Measurements from ENCODE around the gene CPSF4.
A peak's percentile ranks its signal among the peaks of the same experiment; 100 is the strongest.

The CPSF4 gene

GRCh38 chr7:99409806-99410205 lies 28.9 kb upstream of the CPSF4 start:
- TF ChIP-seq EGR1 (IDR thresholded peaks at IDR 0.05) = no peak

GRCh38 chr7:99410635-99411034 lies 28.1 kb upstream of the CPSF4 start:
- no peak for TF ChIP-seq RAD21 (IDR thresholded peaks at IDR 0.05; ENCODE audit: low read depth)
- TF ChIP-seq USF1 (IDR thresholded peaks at IDR 0.05) = no peak
- TF ChIP-seq EP300 (IDR thresholded peaks at IDR 0.05; ENCODE audit: borderline replicate concordance) = no peak
- no peak for TF ChIP-seq CREB1 (IDR thresholded peaks at IDR 0.05; ENCODE audit: low read depth)

DNA sequence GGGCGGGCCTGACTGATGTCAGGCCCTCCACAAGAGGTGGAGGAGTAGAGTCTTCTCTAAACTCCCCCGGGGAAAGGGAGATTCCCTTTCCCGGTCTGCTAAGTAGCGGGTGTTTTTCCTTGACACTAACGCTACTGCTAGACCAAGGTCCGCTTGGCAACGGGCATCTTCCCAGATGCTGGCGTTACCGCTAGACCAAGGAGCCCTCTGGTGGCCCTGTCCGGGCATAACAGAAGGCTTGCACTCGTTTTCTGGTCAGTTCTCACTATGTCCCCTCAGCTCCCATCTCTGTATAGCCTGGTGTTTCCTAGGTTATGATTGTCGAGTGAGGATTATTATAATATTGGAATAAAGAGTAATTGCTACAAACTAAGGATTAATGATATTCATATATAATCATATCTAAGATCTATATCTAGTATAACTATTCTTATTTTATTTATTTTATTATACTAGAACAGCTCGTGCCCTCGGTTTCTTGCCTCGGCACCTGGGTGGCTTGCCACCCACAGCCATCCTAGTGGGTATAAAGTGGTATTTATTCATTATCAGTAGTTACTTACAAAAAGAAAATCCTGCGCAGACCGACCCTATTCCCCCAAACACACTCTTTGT lies 23.1 kb upstream of the CPSF4 start:
- TF ChIP-seq RAD21 (IDR thresholded peaks at IDR 0.05; ENCODE audit: low read depth) = peak; percentile 59

- TF ChIP-seq EGR1 (IDR thresholded peaks at IDR 0.05) (no peak), CREB1 (IDR thresholded peaks at IDR 0.05; ENCODE audit: low read depth) (no peak), TEAD4 (IDR thresholded peaks at IDR 0.05) (no peak), TAF1 (IDR thresholded peaks at IDR 0.05; ENCODE audit: low read depth) (no peak), EP300 (IDR thresholded peaks at IDR 0.05; ENCODE audit: borderline replicate concordance) (no peak), RAD21 (IDR thresholded peaks at IDR 0.05; ENCODE audit: low read depth) (no peak), NFIC (IDR thresholded peaks at IDR 0.05) (no peak), TCF12 (IDR thresholded peaks at IDR 0.05; ENCODE audit: low read depth) (no peak), YY1 (IDR thresholded peaks at IDR 0.05; ENCODE audit: low read depth) (no peak), ZBTB7A (IDR thresholded peaks at IDR 0.05; ENCODE audit: low read depth) (no peak), USF1 (IDR thresholded peaks at IDR 0.05) (no peak), FOXM1 (IDR thresholded peaks at IDR 0.05; ENCODE audit: borderline replicate concordance, low read depth) (no peak), CEBPB (IDR thresholded peaks at IDR 0.05) (no peak)
- TF ChIP-seq, protein P1, sequence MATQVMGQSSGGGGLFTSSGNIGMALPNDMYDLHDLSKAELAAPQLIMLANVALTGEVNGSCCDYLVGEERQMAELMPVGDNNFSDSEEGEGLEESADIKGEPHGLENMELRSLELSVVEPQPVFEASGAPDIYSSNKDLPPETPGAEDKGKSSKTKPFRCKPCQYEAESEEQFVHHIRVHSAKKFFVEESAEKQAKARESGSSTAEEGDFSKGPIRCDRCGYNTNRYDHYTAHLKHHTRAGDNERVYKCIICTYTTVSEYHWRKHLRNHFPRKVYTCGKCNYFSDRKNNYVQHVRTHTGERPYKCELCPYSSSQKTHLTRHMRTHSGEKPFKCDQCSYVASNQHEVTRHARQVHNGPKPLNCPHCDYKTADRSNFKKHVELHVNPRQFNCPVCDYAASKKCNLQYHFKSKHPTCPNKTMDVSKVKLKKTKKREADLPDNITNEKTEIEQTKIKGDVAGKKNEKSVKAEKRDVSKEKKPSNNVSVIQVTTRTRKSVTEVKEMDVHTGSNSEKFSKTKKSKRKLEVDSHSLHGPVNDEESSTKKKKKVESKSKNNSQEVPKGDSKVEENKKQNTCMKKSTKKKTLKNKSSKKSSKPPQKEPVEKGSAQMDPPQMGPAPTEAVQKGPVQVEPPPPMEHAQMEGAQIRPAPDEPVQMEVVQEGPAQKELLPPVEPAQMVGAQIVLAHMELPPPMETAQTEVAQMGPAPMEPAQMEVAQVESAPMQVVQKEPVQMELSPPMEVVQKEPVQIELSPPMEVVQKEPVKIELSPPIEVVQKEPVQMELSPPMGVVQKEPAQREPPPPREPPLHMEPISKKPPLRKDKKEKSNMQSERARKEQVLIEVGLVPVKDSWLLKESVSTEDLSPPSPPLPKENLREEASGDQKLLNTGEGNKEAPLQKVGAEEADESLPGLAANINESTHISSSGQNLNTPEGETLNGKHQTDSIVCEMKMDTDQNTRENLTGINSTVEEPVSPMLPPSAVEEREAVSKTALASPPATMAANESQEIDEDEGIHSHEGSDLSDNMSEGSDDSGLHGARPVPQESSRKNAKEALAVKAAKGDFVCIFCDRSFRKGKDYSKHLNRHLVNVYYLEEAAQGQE (IDR thresholded peaks at IDR 0.05; ENCODE audit: low read depth) = no peak
- TF ChIP-seq, protein P2, sequence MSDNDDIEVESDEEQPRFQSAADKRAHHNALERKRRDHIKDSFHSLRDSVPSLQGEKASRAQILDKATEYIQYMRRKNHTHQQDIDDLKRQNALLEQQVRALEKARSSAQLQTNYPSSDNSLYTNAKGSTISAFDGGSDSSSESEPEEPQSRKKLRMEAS (IDR thresholded peaks at IDR 0.05) = no peak
These were observed 20.5 kb upstream of the CPSF4 start for GRCh38 chr7:99418260-99418659.

- TF ChIP-seq NFIC (IDR thresholded peaks at IDR 0.05) (no peak), EGR1 (IDR thresholded peaks at IDR 0.05) (no peak), FOXM1 (IDR thresholded peaks at IDR 0.05; ENCODE audit: borderline replicate concordance, low read depth) (no peak), TEAD4 (IDR thresholded peaks at IDR 0.05) (no peak), TCF12 (IDR thresholded peaks at IDR 0.05; ENCODE audit: low read depth) (no peak), CREB1 (IDR thresholded peaks at IDR 0.05; ENCODE audit: low read depth) (no peak)
These were observed 19.3 kb upstream of the CPSF4 start for GRCh38 chr7:99419323-99420021.

DNA sequence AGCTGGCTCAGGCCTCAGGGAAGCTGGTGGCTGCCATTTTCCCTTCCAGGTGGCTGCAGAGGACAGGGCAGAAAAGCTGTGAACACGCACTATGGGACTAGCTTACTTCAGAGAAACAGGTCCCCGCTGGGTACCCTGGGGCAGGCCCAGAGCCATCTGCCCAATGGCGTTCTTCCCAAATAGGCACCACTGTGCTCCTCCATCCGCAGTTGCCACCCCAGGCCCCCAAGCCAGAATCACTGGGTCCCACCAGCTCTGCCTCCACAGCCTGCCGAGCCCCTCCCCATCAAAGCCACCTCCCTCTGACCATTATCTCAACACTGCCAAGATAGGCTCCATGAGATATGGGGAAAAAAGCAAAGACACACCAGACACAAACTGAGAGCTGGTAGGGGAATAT lies 18.5 kb upstream of the CPSF4 start:
- TF ChIP-seq FOXM1 (IDR thresholded peaks at IDR 0.05; ENCODE audit: borderline replicate concordance, low read depth) = no peak
- no peak for TF ChIP-seq CEBPB (IDR thresholded peaks at IDR 0.05)
- no peak for TF ChIP-seq TCF12 (IDR thresholded peaks at IDR 0.05; ENCODE audit: low read depth)
- TF ChIP-seq EGR1 (IDR thresholded peaks at IDR 0.05) = no peak
- no peak for TF ChIP-seq EP300 (IDR thresholded peaks at IDR 0.05; ENCODE audit: borderline replicate concordance)
- TF ChIP-seq YY1 (IDR thresholded peaks at IDR 0.05; ENCODE audit: low read depth) = no peak
- TF ChIP-seq USF1 (IDR thresholded peaks at IDR 0.05) = no peak
- TF ChIP-seq RAD21 (IDR thresholded peaks at IDR 0.05; ENCODE audit: low read depth) = no peak
- TF ChIP-seq TEAD4 (IDR thresholded peaks at IDR 0.05) = no peak
- TF ChIP-seq, protein P1 (IDR thresholded peaks at IDR 0.05; ENCODE audit: low read depth) = no peak
- TF ChIP-seq, protein P2 (IDR thresholded peaks at IDR 0.05) = no peak
- TF ChIP-seq TAF1 (IDR thresholded peaks at IDR 0.05; ENCODE audit: low read depth) = no peak
- TF ChIP-seq CREB1 (IDR thresholded peaks at IDR 0.05; ENCODE audit: low read depth) = no peak
- TF ChIP-seq NFIC (IDR thresholded peaks at IDR 0.05) = no peak
- TF ChIP-seq ZBTB7A (IDR thresholded peaks at IDR 0.05; ENCODE audit: low read depth) = no peak
